Right renal pelvis (tissue), 4 donors: ENCODE data around the gene AEBP1. TPM values are rescaled to one million over a fixed set of nuclear protein-coding genes. Genes with fewer than 3 reads are reported as not detected.

Experiments used
- DNase-seq, 4 donors: peaks; one replicate each; pipeline ENCODE4 v3.0.0-alpha.2; 2013; ENCODE audit warnings: low read depth in 4 of 4, low spot score in 3 of 4, missing footprints in 1 of 4
- polyA plus RNA-seq, 4 donors: library from polyadenylated mRNA; unstranded; fragments of 120-200 nt; gene quantifications; one replicate each; pipeline ENCODE4 v1.2.1, GENCODE V29; 2013; ENCODE audit not compliant: insufficient read length in 4 of 4

Gene AEBP1
- polyA plus RNA-seq, 4 donors = 55.4 to 75.0 (median 67.7) TPM

GRCh38 chr7:44066494-44067063, 37.6 kb upstream of the AEBP1 start:
- no peak for DNase-seq

- no peak for DNase-seq
These were observed 36.8 kb upstream of the AEBP1 start for GRCh38 chr7:44067064-44067951.

GRCh38 chr7:44068054-44068453, 36.1 kb upstream of the AEBP1 start:
- DNase-seq = no peak

GRCh38 chr7:44071726-44072363, 32.3 kb upstream of the AEBP1 start:
- DNase-seq = no peak

GRCh38 chr7:44072364-44073231, 31.5 kb upstream of the AEBP1 start:
- peak in 1 of 4 donors; percentile 38 for DNase-seq

- DNase-seq = no peak
These were observed 30.3 kb upstream of the AEBP1 start for GRCh38 chr7:44073664-44074348.

GRCh38 chr7:44074349-44074695, 29.8 kb upstream of the AEBP1 start:
- no peak for DNase-seq

- DNase-seq = no peak
These were observed 28.7 kb upstream of the AEBP1 start for GRCh38 chr7:44075296-44076075.

GRCh38 chr7:44076101-44076895, 27.8 kb upstream of the AEBP1 start:
- no peak for DNase-seq

GRCh38 chr7:44077061-44077460, 27.1 kb upstream of the AEBP1 start:
- no peak for DNase-seq

GRCh38 chr7:44077681-44078091, 26.5 kb upstream of the AEBP1 start:
- no peak for DNase-seq

GRCh38 chr7:44078521-44078920, 25.6 kb upstream of the AEBP1 start:
- DNase-seq = peak in 2 of 4 donors; percentile 58 to 60

- DNase-seq = no peak
These were observed 24.7 kb upstream of the AEBP1 start for GRCh38 chr7:44079331-44080021.

GRCh38 chr7:44080118-44080517, 24.0 kb upstream of the AEBP1 start:
- no peak for DNase-seq

GRCh38 chr7:44080686-44081265, 23.4 kb upstream of the AEBP1 start:
- no peak for DNase-seq

GRCh38 chr7:44081266-44081748, 22.8 kb upstream of the AEBP1 start:
- no peak for DNase-seq

GRCh38 chr7:44082541-44083207, 21.5 kb upstream of the AEBP1 start:
- DNase-seq = peak; percentile 86 to 98 (median 96)
